DOHH2 (cell line): ENCODE results near the gene GADD45G.

Source experiments
- H3F3A ChIP-seq: fragments of 200-600 bp; sonication (generic), shearing (Covaris generic); 2 replicates; pipeline ENCODE4 v1.6.0; 2016; ENCODE audit warnings: antibody characterized with exemption, mild to moderate bottlenecking; ENCODE audit not compliant: control insufficient read depth, insufficient read depth
- H3K27ac ChIP-seq: fragments of 200-600 bp; sonication (generic); 2 replicates; pipeline ENCODE4 v1.5.1; 2014; ENCODE audit warnings: low read depth, mild to moderate bottlenecking, low read length, moderate library complexity
- H3K27me3 ChIP-seq: fragments of 200-600 bp; sonication (generic); 2 replicates; pipeline ENCODE4 v1.6.1; 2014; ENCODE audit warnings: mild to moderate bottlenecking, low read length, mixed read lengths; ENCODE audit not compliant: control insufficient read depth
- H3K36me3 ChIP-seq: fragments of 200-600 bp; sonication (generic); 2 replicates; pipeline ENCODE4 v1.6.1; 2014; ENCODE audit warnings: mild to moderate bottlenecking, low read length, moderate library complexity, mixed read lengths; ENCODE audit not compliant: control insufficient read depth
- H3K4me1 ChIP-seq: fragments of 200-600 bp; sonication (generic); 2 replicates; pipeline ENCODE4 v1.6.1; 2014; ENCODE audit warnings: mild to moderate bottlenecking, low read length, mixed read lengths; ENCODE audit not compliant: control insufficient read depth
- H3K4me2 ChIP-seq: fragments of 200-600 bp; sonication (generic); 2 replicates; pipeline ENCODE4 v1.6.0; 2014; ENCODE audit warnings: mild to moderate bottlenecking, low read length, moderate library complexity
- H3K4me3 ChIP-seq: fragments of 200-600 bp; sonication (generic); 2 replicates; pipeline ENCODE4 v1.5.1; 2014; ENCODE audit warnings: mild to moderate bottlenecking, low read length, mixed read lengths
- H3K79me2 ChIP-seq: fragments of 200-600 bp; sonication (generic); 2 replicates; pipeline ENCODE4 v1.6.1; 2014; ENCODE audit warnings: mild to moderate bottlenecking, low read length, mixed read lengths; ENCODE audit not compliant: control insufficient read depth
- H3K9me2 ChIP-seq: fragments of 200-600 bp; sonication (generic); replicated peaks from 2 replicates; pipeline ENCODE4 v1.6.1; 2014; ENCODE audit warnings: mild to moderate bottlenecking, low read length, mixed read lengths; ENCODE audit not compliant: control insufficient read depth
- H3K9me3 ChIP-seq: fragments of 200-600 bp; sonication (generic); 2 replicates; pipeline ENCODE4 v1.6.1; 2014; ENCODE audit warnings: antibody characterized with exemption, low read length, mixed read lengths; ENCODE audit not compliant: control insufficient read depth, insufficient read depth
- H4K20me1 ChIP-seq: fragments of 200-600 bp; sonication (generic); 2 replicates; pipeline ENCODE4 v1.6.0; 2014; ENCODE audit warnings: low read depth, mild to moderate bottlenecking, antibody characterized with exemption, low read length, moderate library complexity; ENCODE audit not compliant: control insufficient read depth, insufficient read depth
- CTCF ChIP-seq: fragments of 200-600 bp; sonication (generic); IDR thresholded peaks from one replicate; pipeline ENCODE4 v1.5.1; 2014; ENCODE audit warnings: antibody characterized with exemption, mild to moderate bottlenecking, low read depth, low read length; ENCODE audit not compliant: poor library complexity, severe bottlenecking
- EZH2phosphoT487 ChIP-seq: fragments of 200-600 bp; sonication (generic); IDR thresholded peaks from 2 replicates; pipeline ENCODE4 v1.6.1; 2017; ENCODE audit warnings: borderline replicate concordance, mild to moderate bottlenecking, antibody characterized with exemption, low read length, moderate library complexity, mixed read lengths

Gene GADD45G

GRCh38 chr9:89579741-89580385 lies 24.9 kb upstream of the GADD45G start:
- H4K20me1 ChIP-seq, result no peaks in the 10 kb centered on the region
- H3K4me3 ChIP-seq, result no peak overlapping the region
- peaks cover 12% of the 10 kb centered on the region for H3K27me3 ChIP-seq
- H3K4me1 ChIP-seq, result no peaks in the 10 kb centered on the region
- no peaks in the 10 kb centered on the region for H3K36me3 ChIP-seq
- no peaks in the 10 kb centered on the region for H3K9me2 ChIP-seq
- no peak overlapping the region for H3K27ac ChIP-seq
- no peaks in the 10 kb centered on the region for H3K79me2 ChIP-seq
- no peaks in the 10 kb centered on the region for H3K9me3 ChIP-seq
- TF ChIP-seq CTCF (no peak), EZH2phosphoT487 (no peak)
- no peaks in the 10 kb centered on the region for H3F3A ChIP-seq
- no peak overlapping the region for H3K4me2 ChIP-seq

DNA sequence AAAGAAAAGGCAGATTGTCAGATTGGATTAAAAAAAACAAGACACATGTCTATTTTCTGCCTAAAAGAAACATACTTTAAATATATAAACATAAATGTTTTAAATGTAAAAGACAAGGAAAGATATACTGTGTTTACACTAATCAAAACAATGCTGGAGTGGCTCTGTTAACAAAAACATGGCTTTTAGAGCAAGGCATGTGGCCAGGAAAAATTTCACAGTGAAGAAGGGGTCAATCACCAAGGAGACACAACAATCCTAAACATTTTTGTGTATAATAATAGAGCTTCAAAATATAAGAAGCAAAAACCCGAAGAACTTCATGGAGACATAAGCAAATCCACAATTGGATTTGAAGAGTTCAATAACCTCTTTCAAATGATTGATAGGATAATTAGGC lies 18.5 kb upstream of the GADD45G start:
- no peaks in the 10 kb centered on the region for H3K79me2 ChIP-seq
- peaks cover 18% of the 10 kb centered on the region for H3K27me3 ChIP-seq
- no peak overlapping the region for H3K27ac ChIP-seq
- no peaks in the 10 kb centered on the region for H3F3A ChIP-seq
- no peaks in the 10 kb centered on the region for H3K4me1 ChIP-seq
- TF ChIP-seq EZH2phosphoT487 (no peak), CTCF (no peak)
- H3K36me3 ChIP-seq, result no peaks in the 10 kb centered on the region
- no peaks in the 10 kb centered on the region for H3K9me3 ChIP-seq
- H4K20me1 ChIP-seq, result no peaks in the 10 kb centered on the region
- H3K4me3 ChIP-seq, result no peak overlapping the region
- no peaks in the 10 kb centered on the region for H3K9me2 ChIP-seq
- no peak overlapping the region for H3K4me2 ChIP-seq

GRCh38 chr9:89588271-89588879 lies 16.4 kb upstream of the GADD45G start:
- H4K20me1 ChIP-seq, result no peaks in the 10 kb centered on the region
- H3K27ac ChIP-seq, result no peak overlapping the region
- no peak overlapping the region for H3K4me3 ChIP-seq
- H3K9me3 ChIP-seq, result no peaks in the 10 kb centered on the region
- no peaks in the 10 kb centered on the region for H3F3A ChIP-seq
- H3K79me2 ChIP-seq, result no peaks in the 10 kb centered on the region
- no peaks in the 10 kb centered on the region for H3K9me2 ChIP-seq
- H3K27me3 ChIP-seq, result peaks cover 15% of the 10 kb centered on the region
- H3K36me3 ChIP-seq, result no peaks in the 10 kb centered on the region
- H3K4me1 ChIP-seq, result no peaks in the 10 kb centered on the region
- no peak overlapping the region for H3K4me2 ChIP-seq
- no peak for TF ChIP-seq EZH2phosphoT487
- TF ChIP-seq CTCF, result no peak
